Measurements from ENCODE around the gene PDIA5. TPM values are rescaled to one million over a fixed set of nuclear protein-coding genes. Genes with fewer than 3 reads are reported as not detected.

PDIA5 gene
- total RNA-seq, 1 experiment from 2014 or later, result 24.3 TPM

DNA sequence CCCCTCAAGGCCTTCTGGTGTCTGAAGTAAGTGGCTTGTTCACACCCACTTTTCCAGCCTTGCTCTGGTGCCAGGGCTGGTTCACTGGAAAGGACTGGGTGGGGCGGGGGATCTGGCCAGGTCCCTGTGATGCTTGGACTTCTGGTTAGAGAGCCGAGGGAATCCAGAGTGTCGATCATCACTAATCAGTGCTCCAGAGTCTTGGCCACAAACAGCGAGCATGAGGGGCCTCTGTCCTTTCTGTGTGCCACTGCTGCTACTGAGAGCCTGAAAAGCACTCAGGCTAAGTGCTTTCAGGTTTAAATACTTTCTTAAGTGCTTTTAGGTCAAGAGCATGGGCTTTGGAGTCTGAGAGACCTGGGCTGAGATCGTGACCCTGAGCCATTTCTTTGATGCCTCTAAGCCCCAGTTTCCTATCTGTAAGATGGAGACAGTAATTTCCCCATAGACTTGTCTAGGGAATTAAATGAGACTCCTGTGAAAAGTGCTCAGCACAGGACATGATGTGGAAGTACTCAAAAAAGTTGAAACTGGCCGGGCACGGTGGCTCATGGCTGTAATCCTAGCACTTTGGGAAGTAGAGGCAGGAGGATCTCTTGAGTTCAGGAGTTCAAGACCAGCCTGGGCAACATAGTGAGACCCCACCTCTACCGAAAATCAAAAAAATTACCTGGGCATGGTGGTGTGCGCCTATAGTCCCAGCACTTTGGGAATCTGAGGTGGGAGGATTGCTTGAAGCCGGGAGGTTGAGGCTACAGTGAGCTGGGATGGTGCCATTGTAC, 81.1 kb downstream of the PDIA5 start:
- H3K56ac ChIP-seq (ENCODE audit: insufficient read length, low read depth, low read length), result no peak overlapping the region
- no peak overlapping the region for H3K9ac ChIP-seq (ENCODE audit: extremely low read depth, insufficient read length, low read length)
- H3K9me3 ChIP-seq (ENCODE audit: control insufficient read depth, low read depth, low read length), result no peaks in the 10 kb centered on the region
- no peaks in the 10 kb centered on the region for H3K79me1 ChIP-seq (ENCODE audit: insufficient read depth, low read depth, low read length, poor library complexity, severe bottlenecking)
- H4K8ac ChIP-seq (replicated peaks; ENCODE audit: insufficient read length, low read depth, low read length), result no peak overlapping the region
- no peak overlapping the region for H3K27ac ChIP-seq (ENCODE audit: insufficient read length, low read depth, low read length)
- no peak overlapping the region for H3K18ac ChIP-seq (ENCODE audit: insufficient read length, low read depth, low read length)
- no peak overlapping the region for H2BK12ac ChIP-seq (ENCODE audit: insufficient read length, low read depth, low read length)
- no peak overlapping the region for H2BK15ac ChIP-seq (ENCODE audit: low read depth, low read length)
- H4K5ac ChIP-seq (ENCODE audit: insufficient read length, low read depth, low read length), result no peak overlapping the region
- Mint-ChIP-seq H3K4me3 (no peak overlapping the region), H3K9me3 (no peaks in the 10 kb centered on the region), H3K4me1 (peaks cover 17 to 22% of the 10 kb centered on the region in 2 experiments), H3K36me3 (ENCODE audit: insufficient read depth in 1 of 3, low read depth in 3 of 3) (peaks cover 14 to 55% (median 48%) of the 10 kb centered on the region in 3 experiments), H3K27ac (no peak overlapping the region), H3K27me3 (ENCODE audit: low read depth) (no peaks in the 10 kb centered on the region; the same call in 1 of the 2 replicates)
- no peak overlapping the region for H3T11ph ChIP-seq (ENCODE audit: low read length)
- H3K23me2 ChIP-seq (ENCODE audit: insufficient read length, low read depth, low read length, poor library complexity, severe bottlenecking), result no peaks in the 10 kb centered on the region
- H3K27me3 ChIP-seq (ENCODE audit: insufficient read depth, low read length), result no peaks in the 10 kb centered on the region
- H2AFZ ChIP-seq (ENCODE audit: low read length), result no peak overlapping the region
- no peak overlapping the region for H3K4me2 ChIP-seq (ENCODE audit: insufficient read depth, insufficient read length, low read length)
- no peak overlapping the region for H3K23ac ChIP-seq (ENCODE audit: insufficient read length, low read depth, low read length)
- H4K20me1 ChIP-seq (ENCODE audit: control insufficient read depth, insufficient read depth, insufficient read length), result no peaks in the 10 kb centered on the region
- TF ChIP-seq, protein P1, sequence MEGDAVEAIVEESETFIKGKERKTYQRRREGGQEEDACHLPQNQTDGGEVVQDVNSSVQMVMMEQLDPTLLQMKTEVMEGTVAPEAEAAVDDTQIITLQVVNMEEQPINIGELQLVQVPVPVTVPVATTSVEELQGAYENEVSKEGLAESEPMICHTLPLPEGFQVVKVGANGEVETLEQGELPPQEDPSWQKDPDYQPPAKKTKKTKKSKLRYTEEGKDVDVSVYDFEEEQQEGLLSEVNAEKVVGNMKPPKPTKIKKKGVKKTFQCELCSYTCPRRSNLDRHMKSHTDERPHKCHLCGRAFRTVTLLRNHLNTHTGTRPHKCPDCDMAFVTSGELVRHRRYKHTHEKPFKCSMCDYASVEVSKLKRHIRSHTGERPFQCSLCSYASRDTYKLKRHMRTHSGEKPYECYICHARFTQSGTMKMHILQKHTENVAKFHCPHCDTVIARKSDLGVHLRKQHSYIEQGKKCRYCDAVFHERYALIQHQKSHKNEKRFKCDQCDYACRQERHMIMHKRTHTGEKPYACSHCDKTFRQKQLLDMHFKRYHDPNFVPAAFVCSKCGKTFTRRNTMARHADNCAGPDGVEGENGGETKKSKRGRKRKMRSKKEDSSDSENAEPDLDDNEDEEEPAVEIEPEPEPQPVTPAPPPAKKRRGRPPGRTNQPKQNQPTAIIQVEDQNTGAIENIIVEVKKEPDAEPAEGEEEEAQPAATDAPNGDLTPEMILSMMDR (conservative IDR thresholded peaks at IDR 0.05), result no peak
- no peak overlapping the region for H2AK5ac ChIP-seq (ENCODE audit: insufficient read length, low read length)
- H3K14ac ChIP-seq (ENCODE audit: insufficient read depth, low read length), result no peak overlapping the region
- H2BK120ac ChIP-seq (ENCODE audit: low read depth, low read length, poor library complexity, severe bottlenecking), result no peak overlapping the region
- no peak overlapping the region for H3K4ac ChIP-seq (ENCODE audit: low read depth, low read length)
- no CpG with 5 or more reads among the region's 10 CpGs for WGBS (ENCODE audit: extremely low coverage, insufficient read length, low lambda C conversion rate)
- no peak overlapping the region for H4K91ac ChIP-seq (ENCODE audit: insufficient read length, low read depth, low read length)
- H3K4me1 ChIP-seq (ENCODE audit: insufficient read depth, low read length), result peaks cover 10% of the 10 kb centered on the region
- H3K79me2 ChIP-seq (ENCODE audit: insufficient read depth, low read length), result no peaks in the 10 kb centered on the region
- no peak overlapping the region for H2BK5ac ChIP-seq (ENCODE audit: insufficient read length, low read length)
- DNase-seq, result no peak
- no peak overlapping the region for H2BK20ac ChIP-seq (ENCODE audit: low read depth, low read length, poor library complexity, severe bottlenecking)

Data from H9 (cell line).